GM18873 (cell line): Measurements from ENCODE around the gene G6PC2.

Experiments used
- ATAC-seq: cut with Tn5 transposase; IDR thresholded peaks from one replicate; pipeline ENCODE4 v1.9.1; 2021; ENCODE audit warnings: mild to moderate bottlenecking, moderate library complexity, moderate number of reproducible peaks; ENCODE audit not compliant: unreplicated experiment, low FRiP score

Gene G6PC2

GRCh38 chr2:168941297-168941696 lies 40.2 kb downstream of the G6PC2 start:
- ATAC-seq: no peak

GRCh38 chr2:168944065-168944464 lies 43.0 kb downstream of the G6PC2 start:
- no peak for ATAC-seq

GRCh38 chr2:168945508-168945907 lies 44.4 kb downstream of the G6PC2 start:
- ATAC-seq: no peak

DNA sequence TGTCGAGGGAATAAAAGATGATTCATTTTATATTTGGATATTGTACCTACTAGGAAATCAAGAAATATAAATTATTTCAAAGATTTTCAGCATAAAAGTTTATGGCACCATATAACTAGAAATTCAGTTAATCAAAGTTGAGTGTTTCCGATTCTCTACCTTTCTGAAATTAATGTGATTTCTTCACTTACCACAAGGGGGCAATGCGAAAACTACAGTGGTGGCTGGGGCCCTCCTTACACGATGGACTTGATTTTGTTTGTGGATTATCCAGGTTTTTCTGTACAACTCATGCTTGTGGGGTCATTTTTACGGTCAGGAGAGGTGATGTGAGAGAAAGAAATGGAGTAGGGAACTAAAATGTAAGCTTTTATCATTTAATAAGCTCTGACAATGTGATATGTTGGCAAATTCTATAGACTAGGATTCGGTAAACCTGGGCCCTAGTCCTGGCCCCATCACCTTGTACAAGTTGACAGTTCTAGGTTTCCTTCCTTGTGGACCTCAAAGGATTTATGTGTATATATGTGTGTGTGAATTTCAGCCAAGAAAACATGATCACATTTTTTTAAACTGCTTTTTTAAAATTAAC lies 47.6 kb downstream of the G6PC2 start:
- ATAC-seq: no peak

GRCh38 chr2:168949324-168949723 lies 48.2 kb downstream of the G6PC2 start:
- ATAC-seq: no peak

DNA sequence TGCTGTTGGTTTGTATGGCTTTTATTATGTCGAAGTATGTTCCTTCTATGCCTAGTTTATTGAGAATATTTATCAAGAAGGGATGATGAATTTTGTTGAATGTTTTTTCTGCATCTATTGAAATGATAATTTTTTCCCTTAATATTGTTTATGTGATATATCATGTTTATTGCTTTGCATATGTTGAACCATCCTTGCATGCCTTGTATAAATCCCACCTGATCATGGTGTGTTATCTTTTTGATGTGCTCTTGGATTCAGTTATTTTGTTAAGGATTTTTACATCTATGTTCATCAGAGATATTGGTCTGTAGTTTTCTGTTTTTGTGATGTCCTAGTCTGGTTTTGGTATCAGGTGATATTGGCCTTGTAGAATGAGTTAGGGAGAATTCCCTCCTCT lies 50.8 kb downstream of the G6PC2 start:
- ATAC-seq: no peak

GRCh38 chr2:168952424-168952823 lies 51.3 kb downstream of the G6PC2 start:
- no peak for ATAC-seq

GRCh38 chr2:168954256-168954655 lies 53.2 kb downstream of the G6PC2 start:
- ATAC-seq: no peak

GRCh38 chr2:168955321-168955720 lies 54.2 kb downstream of the G6PC2 start:
- ATAC-seq: no peak

DNA sequence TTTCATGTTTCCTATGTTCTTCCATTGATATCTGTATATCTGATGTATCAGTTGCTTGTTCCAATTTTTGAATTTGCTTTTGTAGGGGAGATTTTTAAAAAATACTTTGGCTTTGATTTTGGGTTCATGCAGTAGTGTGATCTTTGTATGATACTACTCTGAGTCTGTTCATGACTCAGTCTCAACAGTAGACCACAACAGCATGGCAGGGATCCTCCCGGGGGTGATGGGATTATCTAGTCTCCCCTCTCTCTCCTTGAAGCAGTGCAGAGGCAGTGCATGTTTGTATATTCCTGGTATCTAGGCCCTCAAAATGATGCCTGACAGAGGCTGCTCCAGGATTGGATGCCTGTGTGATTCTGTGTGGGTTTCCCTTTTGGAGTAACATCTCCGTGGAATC lies 55.3 kb downstream of the G6PC2 start:
- no peak for ATAC-seq
